RKO (cell line): ENCODE results near the gene SLC15A5.

Experiments used
- DNase-seq: peaks from one replicate; pipeline ENCODE4 v3.0.0-alpha.2; 2016; ENCODE audit warnings: low spot score

Gene SLC15A5

GRCh38 chr12:16260206-16260605, 17.3 kb downstream of the SLC15A5 start:
- DNase-seq = no peak

GRCh38 chr12:16258963-16259362, 18.5 kb downstream of the SLC15A5 start:
- DNase-seq = no peak

- no peak for DNase-seq
These were observed 31.2 kb downstream of the SLC15A5 start for GRCh38 chr12:16246264-16246663.

- no peak for DNase-seq
These were observed 32.3 kb downstream of the SLC15A5 start for GRCh38 chr12:16245209-16245608.

- no peak for DNase-seq
These were observed 33.7 kb downstream of the SLC15A5 start for GRCh38 chr12:16243487-16244412.

- no peak for DNase-seq
These were observed 36.1 kb downstream of the SLC15A5 start for GRCh38 chr12:16241346-16241745.

GRCh38 chr12:16238661-16239060, 38.8 kb downstream of the SLC15A5 start:
- DNase-seq = no peak

GRCh38 chr12:16229676-16230075, 47.8 kb downstream of the SLC15A5 start:
- DNase-seq = no peak

GRCh38 chr12:16228067-16228466, 49.4 kb downstream of the SLC15A5 start:
- DNase-seq = no peak

- no peak for DNase-seq
These were observed 51.8 kb downstream of the SLC15A5 start for GRCh38 chr12:16225692-16226091.

- no peak for DNase-seq
These were observed 53.3 kb downstream of the SLC15A5 start for GRCh38 chr12:16224196-16224595.

- DNase-seq = no peak
These were observed 55.7 kb downstream of the SLC15A5 start for GRCh38 chr12:16221776-16222175.

GRCh38 chr12:16220120-16220519, 57.4 kb downstream of the SLC15A5 start:
- no peak for DNase-seq

GRCh38 chr12:16218934-16219751, 58.3 kb downstream of the SLC15A5 start:
- DNase-seq = no peak

GRCh38 chr12:16218234-16218633, 59.3 kb downstream of the SLC15A5 start:
- no peak for DNase-seq

GRCh38 chr12:16211731-16212130, 65.8 kb downstream of the SLC15A5 start:
- DNase-seq = no peak

- DNase-seq = no peak
These were observed 78.6 kb downstream of the SLC15A5 start for GRCh38 chr12:16198884-16199283.

- DNase-seq = no peak
These were observed 79.9 kb downstream of the SLC15A5 start for GRCh38 chr12:16197600-16197999.

- peak; percentile 72 for DNase-seq
These were observed 87.6 kb downstream of the SLC15A5 start for GRCh38 chr12:16189849-16190248.

- DNase-seq = no peak
These were observed 89.8 kb downstream of the SLC15A5 start for GRCh38 chr12:16187660-16188059.

GRCh38 chr12:16184681-16185080, 92.8 kb downstream of the SLC15A5 start:
- DNase-seq = no peak

- DNase-seq = no peak
These were observed 93.9 kb downstream of the SLC15A5 start for GRCh38 chr12:16183541-16183940.

- no peak for DNase-seq
These were observed 101.6 kb downstream of the SLC15A5 start for GRCh38 chr12:16175840-16176239.
